ENCODE results near the gene CD53. TPM values are rescaled to one million over a fixed set of nuclear protein-coding genes. Genes with fewer than 3 reads are reported as not detected.
A peak's percentile ranks its signal among the peaks of the same experiment; 100 is the strongest.
"Not testable (repeated sequence)": the region's sequence is repeated elsewhere in the genome, so short reads cannot be mapped to it uniquely, and the experiment has no call there.

The CD53 gene
- total RNA-seq, 1 experiment from 2014 or later, result not detected

DNA sequence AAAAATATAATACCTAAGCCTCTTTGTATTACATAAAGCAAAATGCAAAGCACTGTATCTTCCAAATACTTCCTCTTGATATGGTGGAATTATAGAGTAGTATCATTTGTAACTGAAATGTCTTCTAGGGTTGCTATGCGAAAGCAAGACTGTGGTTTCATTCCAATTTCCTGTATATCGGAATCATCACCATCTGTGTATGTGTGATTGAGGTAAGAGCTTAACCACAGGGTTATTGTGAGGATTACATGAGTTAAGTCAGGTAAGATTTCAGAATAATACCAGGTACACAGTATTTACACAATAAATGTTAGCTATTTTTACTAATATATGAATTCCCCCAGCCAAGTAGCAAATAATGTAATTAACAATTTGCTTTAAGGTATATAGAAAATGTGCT lies 24.7 kb downstream of the CD53 start:
- Histone ChIP-seq H3K27me3 (peaks cover 10% of the 10 kb centered on the region), H3K4me3 (no peak overlapping the region), H3K9me3 (no peaks in the 10 kb centered on the region), H3K36me3 (no peaks in the 10 kb centered on the region)
- no peak for DNase-seq

GRCh38 chr1:110898734-110899457 lies 25.9 kb downstream of the CD53 start:
- no peak for DNase-seq
- no peak overlapping the region for H3K4me3 ChIP-seq
- H3K27me3 ChIP-seq, result peaks cover 10% of the 10 kb centered on the region

DNA sequence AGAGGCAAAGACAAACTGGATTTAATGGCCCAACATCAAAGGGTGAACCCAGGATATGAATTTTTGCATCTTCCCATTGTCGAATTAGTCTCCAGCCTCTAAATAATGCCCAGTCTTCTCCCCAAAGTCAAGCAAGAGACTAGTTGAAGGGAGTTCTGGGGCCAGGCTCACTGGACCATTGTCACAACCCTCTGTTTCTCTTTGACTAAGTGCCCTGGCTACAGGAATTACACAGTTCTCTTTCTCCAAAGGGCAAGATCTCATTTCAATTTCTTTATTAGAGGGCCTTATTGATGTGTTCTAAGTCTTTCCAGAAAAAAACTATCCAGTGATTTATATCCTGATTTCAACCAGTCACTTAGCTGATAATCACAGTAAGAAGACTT lies 26.5 kb downstream of the CD53 start:
- H3K36me3 ChIP-seq, result no peaks in the 10 kb centered on the region
- DNase-seq, result no peak
- no peaks in the 10 kb centered on the region for H3K9me3 ChIP-seq
- peaks cover 10% of the 10 kb centered on the region for H3K27me3 ChIP-seq
- H3K4me3 ChIP-seq, result no peak overlapping the region

More at GRCh38 chr1:110898734-110899457, 25.9 kb downstream of the CD53 start:
- Histone ChIP-seq H3K36me3 (no peaks in the 10 kb centered on the region), H3K9me3 (no peaks in the 10 kb centered on the region)

DNA sequence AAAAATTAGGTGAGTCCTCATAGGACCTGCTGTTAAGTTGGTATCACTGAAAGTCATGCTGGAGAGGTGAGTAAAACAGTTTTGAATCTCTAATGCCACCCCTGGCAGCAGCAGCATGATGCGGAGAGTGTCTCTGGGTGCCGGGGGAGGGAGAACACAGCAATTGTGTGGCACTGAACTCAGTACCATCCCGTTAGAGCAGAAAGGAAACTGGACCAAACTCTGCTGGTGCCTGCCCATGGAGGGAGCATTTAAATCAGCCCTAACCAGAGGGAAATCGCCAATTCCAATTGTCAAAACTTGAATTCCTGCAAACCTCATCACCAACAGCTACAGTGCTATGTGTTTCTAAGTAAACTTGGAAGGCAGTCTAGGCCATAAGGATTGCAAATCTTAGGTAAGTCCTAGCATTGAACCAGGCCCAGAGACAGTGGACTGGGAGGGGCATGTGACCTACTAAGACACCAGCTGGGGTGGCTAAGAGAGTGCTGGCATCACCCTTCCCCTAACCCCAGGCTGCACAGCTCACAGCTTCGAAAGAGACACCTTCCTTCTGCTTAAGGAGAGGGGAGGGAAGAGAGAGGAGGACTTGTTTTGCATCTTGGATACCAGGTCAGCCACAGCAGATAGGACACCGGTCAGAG lies 30.0 kb downstream of the CD53 start:
- no peaks in the 10 kb centered on the region for H3K9me3 ChIP-seq
- no peaks in the 10 kb centered on the region for H3K36me3 ChIP-seq
- H3K4me3 ChIP-seq, result no peak overlapping the region
- peaks cover 6% of the 10 kb centered on the region; the same call in 1 of the 2 replicates for H3K27me3 ChIP-seq
- no peak for DNase-seq

DNA sequence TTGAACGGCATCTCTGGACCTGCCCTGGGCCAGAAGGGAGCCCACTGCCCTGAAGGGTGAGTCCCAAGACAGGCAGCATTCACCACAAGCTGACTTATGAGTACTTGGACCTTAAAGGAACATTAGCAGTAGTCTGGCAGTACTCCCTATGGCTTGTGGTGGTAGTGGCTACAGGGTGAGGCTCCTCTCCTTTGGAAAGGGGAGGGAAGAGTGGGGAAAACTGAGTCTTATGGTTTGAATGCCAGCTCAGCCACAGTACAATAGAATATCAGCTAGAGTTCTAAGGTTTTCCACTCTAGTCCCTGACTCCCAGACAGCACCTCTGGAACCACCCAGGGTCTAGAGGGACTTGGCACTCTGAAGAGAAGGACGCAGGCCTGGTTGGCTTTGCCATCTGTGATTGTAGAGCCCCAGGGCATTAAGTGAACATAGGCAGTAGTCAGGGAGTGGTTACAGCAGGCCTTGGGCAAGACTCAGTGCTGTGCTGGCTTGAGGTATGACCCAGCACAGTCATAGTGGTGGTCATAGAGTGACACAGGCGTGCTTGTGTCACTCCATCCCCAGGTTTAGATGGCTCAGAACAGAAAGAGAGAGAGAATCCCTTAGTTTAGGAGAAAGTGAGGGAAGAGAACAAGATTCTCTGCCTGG lies 31.0 kb downstream of the CD53 start:
- no peak for DNase-seq
- no peak overlapping the region for H3K4me3 ChIP-seq
- peaks cover 5% of the 10 kb centered on the region; the same call in 1 of the 2 replicates for H3K27me3 ChIP-seq
- no peaks in the 10 kb centered on the region for H3K36me3 ChIP-seq
- H3K9me3 ChIP-seq, result no peaks in the 10 kb centered on the region

DNA sequence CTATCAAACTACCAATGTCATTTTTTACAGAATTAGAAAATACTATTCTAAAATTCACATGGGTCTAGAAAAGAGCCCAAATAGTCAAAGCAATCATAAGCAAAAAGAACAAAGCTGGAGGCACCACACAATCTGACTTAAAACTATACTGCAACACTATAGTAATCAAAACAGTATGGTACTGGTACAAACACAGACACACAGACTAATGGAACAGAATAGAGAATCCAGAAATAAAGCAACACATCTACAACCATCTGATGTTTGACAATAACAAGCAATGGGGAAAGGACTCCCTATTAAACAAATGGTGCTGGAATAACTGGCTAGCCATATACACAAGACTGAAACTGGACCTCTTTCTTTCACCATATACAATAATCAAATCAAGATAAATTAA lies 39.8 kb downstream of the CD53 start:
- no peak for DNase-seq
- no peak overlapping the region for H3K4me3 ChIP-seq
- H3K27me3 ChIP-seq, result no peaks in the 10 kb centered on the region; the same call in 1 of the 2 replicates
- H3K9me3 ChIP-seq, result no peaks in the 10 kb centered on the region
- H3K36me3 ChIP-seq, result no peaks in the 10 kb centered on the region

DNA sequence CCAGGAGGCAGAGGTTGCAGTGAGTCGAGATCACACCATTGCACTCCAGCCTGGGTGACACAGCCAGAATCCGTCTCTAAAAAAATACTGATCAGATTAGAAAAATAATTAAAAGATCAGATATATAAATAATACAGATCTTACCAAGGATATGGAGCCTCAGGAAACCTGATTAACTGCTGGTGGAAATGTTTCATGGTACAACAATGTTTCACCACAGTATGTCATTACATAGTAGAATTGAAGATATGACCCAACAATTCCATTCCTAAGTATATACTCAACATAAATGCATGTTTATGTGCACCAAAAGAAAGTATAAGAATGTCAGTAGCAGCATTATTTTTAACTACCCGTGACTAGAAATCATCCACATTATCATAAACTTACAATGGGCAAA lies 41.7 kb downstream of the CD53 start:
- no peak overlapping the region for H3K4me3 ChIP-seq
- no peak for DNase-seq
- no peaks in the 10 kb centered on the region for H3K36me3 ChIP-seq
- no peaks in the 10 kb centered on the region; the same call in 1 of the 2 replicates for H3K27me3 ChIP-seq
- no peaks in the 10 kb centered on the region for H3K9me3 ChIP-seq

GRCh38 chr1:110915804-110916203 lies 42.9 kb downstream of the CD53 start:
- H3K36me3 ChIP-seq, result no peaks in the 10 kb centered on the region
- no peak for DNase-seq
- H3K9me3 ChIP-seq, result no peaks in the 10 kb centered on the region
- no peak overlapping the region for H3K4me3 ChIP-seq
- no peaks in the 10 kb centered on the region; the same call in 1 of the 2 replicates for H3K27me3 ChIP-seq

- Histone ChIP-seq H3K9me3 (no peaks in the 10 kb centered on the region), H3K27me3 (no peaks in the 10 kb centered on the region), H3K36me3 (no peaks in the 10 kb centered on the region), H3K4me3 (peak overlapping the region; percentile 13)
- DNase-seq, result no peak
Observed at GRCh38 chr1:110916274-110916668, 43.3 kb downstream of the CD53 start.

GRCh38 chr1:110916669-110917306 lies 43.8 kb downstream of the CD53 start:
- Histone ChIP-seq H3K27me3 (no peaks in the 10 kb centered on the region), H3K36me3 (no peaks in the 10 kb centered on the region), H3K4me3 (peak overlapping the region; percentile 13), H3K9me3 (no peaks in the 10 kb centered on the region)
- DNase-seq, result peak; percentile 58

DNA sequence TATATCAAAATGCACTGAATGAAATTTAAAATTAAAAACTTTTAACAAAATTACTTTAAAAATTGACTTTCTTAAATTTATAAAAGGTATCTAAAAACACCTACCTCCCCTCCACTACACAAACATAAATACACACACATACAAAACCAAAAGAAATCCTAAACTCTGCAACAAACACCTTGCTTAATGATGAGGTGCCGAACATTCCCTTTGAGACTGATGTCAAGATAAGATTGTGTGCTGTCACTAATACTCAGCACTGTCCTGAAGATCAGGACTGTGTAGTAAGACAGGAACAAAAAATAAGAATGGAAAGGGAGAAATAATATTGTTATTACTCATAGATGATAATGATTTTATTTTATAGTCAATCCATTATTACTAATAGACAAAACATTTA lies 45.1 kb downstream of the CD53 start:
- no peaks in the 10 kb centered on the region for H3K36me3 ChIP-seq
- H3K27me3 ChIP-seq, result no peaks in the 10 kb centered on the region
- no peak for DNase-seq
- no peaks in the 10 kb centered on the region for H3K9me3 ChIP-seq
- H3K4me3 ChIP-seq, result no peak overlapping the region

DNA sequence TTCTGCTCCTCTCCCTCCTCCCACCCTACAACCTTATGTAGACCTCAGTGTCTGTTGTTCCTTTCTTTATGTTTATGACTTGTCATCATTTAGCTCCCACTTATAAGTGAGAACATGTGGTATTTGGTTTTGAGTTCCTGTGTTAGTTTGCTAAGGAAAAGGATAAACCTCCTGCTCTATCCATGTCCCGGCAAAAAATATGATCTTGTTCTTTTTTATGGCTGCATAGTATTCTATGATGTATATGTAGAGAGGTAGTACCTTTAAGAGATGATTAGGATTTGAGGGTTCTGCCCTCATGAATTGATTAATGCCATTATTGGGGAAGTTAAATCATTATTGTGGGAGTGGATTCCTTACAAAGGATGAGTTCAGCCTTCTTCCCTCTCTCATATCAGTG lies 49.0 kb downstream of the CD53 start:
- no peaks in the 10 kb centered on the region for H3K36me3 ChIP-seq
- peaks cover 2% of the 10 kb centered on the region; the same call in 1 of the 2 replicates for H3K27me3 ChIP-seq
- H3K9me3 ChIP-seq, result no peaks in the 10 kb centered on the region
- no peak for DNase-seq
- H3K4me3 ChIP-seq, result no peak overlapping the region

DNA sequence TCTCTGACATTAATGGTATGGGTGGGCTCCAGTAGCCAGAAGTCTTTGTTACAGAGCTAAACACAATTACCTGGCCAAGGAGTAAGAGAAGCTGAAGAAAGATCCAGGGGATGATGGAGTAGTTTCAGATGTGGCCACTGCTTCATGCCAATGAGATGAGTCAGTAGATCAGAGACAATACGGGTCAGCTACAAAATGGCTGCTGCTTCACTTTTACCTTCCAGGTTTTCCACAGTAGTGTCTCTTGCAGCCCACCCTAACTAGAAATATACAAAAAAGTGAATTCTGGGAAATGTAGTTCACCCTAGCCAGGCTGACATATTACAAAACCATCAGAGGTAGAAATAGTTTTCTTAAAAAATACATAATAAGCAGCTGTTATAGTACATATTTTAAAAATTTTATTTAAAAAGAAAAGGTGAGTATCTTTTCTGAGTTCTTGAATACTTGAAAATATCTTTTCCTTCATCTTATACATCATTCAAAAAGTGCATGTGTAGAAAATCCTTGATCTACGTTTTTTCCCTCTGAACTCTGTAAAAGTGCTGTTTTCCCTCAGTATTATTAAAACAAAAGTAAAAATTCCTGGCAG lies 54.6 kb downstream of the CD53 start:
- H3K36me3 ChIP-seq, result no peaks in the 10 kb centered on the region
- peaks cover 2% of the 10 kb centered on the region; the same call in 1 of the 2 replicates for H3K27me3 ChIP-seq
- peak; percentile 13 for DNase-seq
- no peaks in the 10 kb centered on the region for H3K9me3 ChIP-seq
- no peak overlapping the region for H3K4me3 ChIP-seq

- Histone ChIP-seq H3K9me3 (no peaks in the 10 kb centered on the region), H3K27me3 (peaks cover 2% of the 10 kb centered on the region; the same call in 1 of the 2 replicates), H3K36me3 (no peaks in the 10 kb centered on the region), H3K4me3 (no peak overlapping the region)
- DNase-seq, result no peak
Observed at GRCh38 chr1:110928191-110928590, 55.2 kb downstream of the CD53 start.

- H3K4me3 ChIP-seq, result no peak overlapping the region
- H3K9me3 ChIP-seq, result no peaks in the 10 kb centered on the region
Observed at GRCh38 chr1:110928904-110929303, 56.0 kb downstream of the CD53 start.

GRCh38 chr1:110931097-110931496 lies 58.1 kb downstream of the CD53 start:
- not testable (repeated sequence) for H3K4me3 ChIP-seq, DNase-seq, H3K36me3 ChIP-seq, H3K27me3 ChIP-seq, H3K9me3 ChIP-seq

More at GRCh38 chr1:110928904-110929303, 56.0 kb downstream of the CD53 start:
- Histone ChIP-seq H3K36me3 (no peaks in the 10 kb centered on the region), H3K27me3 (no peaks in the 10 kb centered on the region)
- no peak for DNase-seq

DNA sequence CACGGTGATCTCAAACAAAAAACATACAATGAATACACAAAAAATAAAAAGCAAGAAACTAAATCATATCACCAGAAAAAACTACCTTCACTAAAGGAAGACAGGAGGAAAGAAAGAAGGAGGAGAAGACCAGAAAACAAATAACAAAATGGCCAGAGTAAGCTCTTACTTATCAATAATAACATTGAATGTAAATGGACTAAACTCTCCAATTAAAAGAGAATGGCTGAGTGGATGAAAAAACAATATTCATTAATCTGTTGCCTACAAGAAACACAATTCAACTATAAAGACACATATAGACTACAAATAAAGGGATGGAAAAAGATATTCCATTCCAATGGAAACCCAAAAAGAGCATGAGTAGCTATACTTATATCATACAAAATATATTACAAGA lies 63.6 kb downstream of the CD53 start:
- no peaks in the 10 kb centered on the region for H3K36me3 ChIP-seq
- DNase-seq, result no peak
- H3K4me3 ChIP-seq, result no peak overlapping the region
- peaks cover 6% of the 10 kb centered on the region; the same call in 1 of the 2 replicates for H3K9me3 ChIP-seq
- no peaks in the 10 kb centered on the region for H3K27me3 ChIP-seq

All from MG63 (cell line).